D721Med (cell line): ENCODE data around the gene SPA17.
A peak's percentile ranks its signal among the peaks of the same experiment; 100 is the strongest.

Experiments
- DNase-seq: peaks from one replicate; pipeline ENCODE4 v3.0.0; 2011; ENCODE audit warnings: low spot score; ENCODE audit not compliant: insufficient read length
- FAIRE-seq: peaks from 2 replicates; lab custom pipeline; 2011; peaks lifted over from hg19 to GRCh38; lab: Jason Lieb, UNC
- TF ChIP-seq, protein P1 (sequence below): IDR thresholded peaks from 2 replicates; pipeline ENCODE4 v1.5.1; 2012; ENCODE audit warnings: mild to moderate bottlenecking, control low read depth; ENCODE audit not compliant: insufficient read depth; ENCODE audit errors: missing control alignments

SPA17 gene

DNA sequence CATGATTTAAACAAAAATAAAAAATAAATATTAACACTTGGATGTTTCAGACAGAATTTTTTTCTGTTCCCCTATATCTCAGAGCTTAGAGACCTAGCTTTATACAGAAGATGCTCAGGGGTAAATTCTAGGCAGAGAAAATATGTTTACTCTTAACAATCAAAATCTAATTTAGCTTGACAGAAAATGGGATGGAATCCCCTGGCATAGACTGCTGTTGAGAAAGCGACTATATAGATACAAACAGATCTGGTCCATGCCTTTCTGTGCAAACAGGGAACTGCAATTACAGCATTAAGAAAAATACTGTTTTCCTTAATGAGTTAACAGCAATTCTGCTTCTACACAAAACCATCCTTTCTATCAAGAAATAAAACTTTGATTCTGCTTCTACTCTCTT, 14.7 kb upstream of the SPA17 start:
- FAIRE-seq = no peak
- TF ChIP-seq, protein P1, sequence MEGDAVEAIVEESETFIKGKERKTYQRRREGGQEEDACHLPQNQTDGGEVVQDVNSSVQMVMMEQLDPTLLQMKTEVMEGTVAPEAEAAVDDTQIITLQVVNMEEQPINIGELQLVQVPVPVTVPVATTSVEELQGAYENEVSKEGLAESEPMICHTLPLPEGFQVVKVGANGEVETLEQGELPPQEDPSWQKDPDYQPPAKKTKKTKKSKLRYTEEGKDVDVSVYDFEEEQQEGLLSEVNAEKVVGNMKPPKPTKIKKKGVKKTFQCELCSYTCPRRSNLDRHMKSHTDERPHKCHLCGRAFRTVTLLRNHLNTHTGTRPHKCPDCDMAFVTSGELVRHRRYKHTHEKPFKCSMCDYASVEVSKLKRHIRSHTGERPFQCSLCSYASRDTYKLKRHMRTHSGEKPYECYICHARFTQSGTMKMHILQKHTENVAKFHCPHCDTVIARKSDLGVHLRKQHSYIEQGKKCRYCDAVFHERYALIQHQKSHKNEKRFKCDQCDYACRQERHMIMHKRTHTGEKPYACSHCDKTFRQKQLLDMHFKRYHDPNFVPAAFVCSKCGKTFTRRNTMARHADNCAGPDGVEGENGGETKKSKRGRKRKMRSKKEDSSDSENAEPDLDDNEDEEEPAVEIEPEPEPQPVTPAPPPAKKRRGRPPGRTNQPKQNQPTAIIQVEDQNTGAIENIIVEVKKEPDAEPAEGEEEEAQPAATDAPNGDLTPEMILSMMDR = no peak
- DNase-seq = no peak

DNA sequence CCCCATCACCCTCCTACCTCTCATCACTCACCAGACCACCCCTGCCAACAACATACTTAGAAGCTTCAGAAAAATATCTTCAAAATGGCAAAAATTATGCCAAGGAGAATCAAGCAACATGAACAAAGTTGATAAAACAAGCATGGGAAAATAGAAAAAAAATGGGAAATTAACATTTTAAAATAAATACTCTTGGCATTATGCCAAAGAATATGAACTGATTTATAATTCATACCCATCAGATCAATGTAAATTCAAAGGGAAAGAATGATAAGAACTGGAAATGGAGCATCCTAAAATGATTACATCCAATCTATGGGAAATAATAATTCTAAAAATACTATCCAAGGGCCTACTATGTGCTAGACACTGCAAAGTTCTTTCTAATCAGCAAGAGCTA, 12.2 kb upstream of the SPA17 start:
- FAIRE-seq (no peak), DNase-seq (no peak)
- TF ChIP-seq, protein P1 = no peak

DNA sequence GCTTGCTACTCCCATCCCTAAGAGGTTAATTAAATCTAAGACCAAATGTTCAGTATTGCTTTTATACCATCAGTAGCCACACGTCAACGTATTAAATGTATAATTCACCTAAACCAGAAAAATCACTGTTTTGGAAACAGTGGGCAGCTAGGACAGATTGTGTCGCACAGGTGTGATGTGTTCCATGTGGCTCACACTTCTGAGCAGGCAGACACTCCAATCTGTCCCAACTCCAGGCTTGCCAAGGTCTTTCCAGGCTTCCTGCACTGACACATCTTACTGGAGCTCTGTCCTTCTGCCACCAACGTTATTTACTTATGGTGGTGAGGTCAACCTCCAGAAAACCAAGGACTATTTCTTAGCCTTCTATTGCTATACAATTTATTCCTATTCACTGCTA, 11.6 kb upstream of the SPA17 start:
- TF ChIP-seq, protein P1 = no peak
- no peak for FAIRE-seq
- DNase-seq = no peak

DNA sequence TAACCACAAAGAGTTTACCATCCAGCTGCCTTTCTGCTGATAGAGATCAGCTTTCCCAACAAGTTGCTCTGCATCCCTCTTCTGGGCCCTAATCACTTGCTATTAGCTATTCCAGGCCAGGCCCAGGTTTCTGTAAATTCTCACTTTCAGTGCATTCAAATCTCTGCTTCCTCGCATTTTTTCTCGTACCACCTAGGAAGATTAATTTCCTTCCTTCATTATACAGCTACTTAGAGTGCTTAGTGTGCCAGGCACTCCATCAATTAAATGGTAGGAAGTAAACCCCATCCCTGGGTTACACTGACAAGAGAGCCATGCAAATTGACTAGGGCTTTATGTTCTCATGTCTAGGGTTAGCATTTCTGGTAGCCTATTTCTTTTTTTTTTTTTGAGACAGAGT, 9.8 kb upstream of the SPA17 start:
- DNase-seq (no peak), FAIRE-seq (no peak)
- TF ChIP-seq, protein P1 = no peak

DNA sequence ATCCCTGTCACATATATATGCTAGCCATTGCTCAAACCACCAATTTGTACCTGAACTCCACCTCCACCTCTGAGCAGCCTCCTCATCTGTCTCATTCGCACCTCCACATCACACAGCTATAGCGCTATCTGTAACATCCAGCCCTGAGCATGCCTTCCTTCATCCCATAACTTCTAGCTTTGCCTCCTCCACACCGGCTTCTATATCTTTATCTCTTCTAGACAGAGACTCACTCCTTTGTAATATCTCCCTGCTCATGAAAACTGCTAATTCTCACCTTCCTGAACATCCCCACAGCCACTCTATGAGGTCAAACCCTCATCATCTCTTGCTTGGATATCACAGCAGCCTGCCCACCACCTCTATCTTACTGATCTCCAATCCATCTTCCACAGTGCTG, 6.1 kb upstream of the SPA17 start:
- FAIRE-seq (no peak), DNase-seq (no peak)

DNA sequence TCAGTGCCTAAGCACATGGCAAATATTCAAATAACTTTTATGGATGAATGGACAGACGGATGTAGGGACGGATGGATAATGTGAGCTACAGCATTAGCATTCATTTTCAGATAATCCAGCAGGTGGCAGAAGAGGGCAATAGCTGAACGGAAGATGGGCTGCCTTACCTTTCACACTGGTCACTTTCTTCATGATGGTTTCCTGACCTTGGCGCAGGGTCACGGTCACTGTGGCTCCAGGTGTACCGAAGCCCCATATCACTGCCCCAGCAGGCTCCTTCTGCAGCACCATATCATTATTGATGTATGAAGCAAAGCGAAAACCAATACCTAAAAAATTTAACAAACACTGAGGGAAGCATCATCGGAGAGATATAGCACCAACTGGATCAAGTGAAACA, 4.5 kb upstream of the SPA17 start:
- FAIRE-seq (no peak), DNase-seq (peak; percentile 51)
- TF ChIP-seq, protein P1 = peak; percentile 87

More for the DNA sequence above, 6.1 kb upstream of the SPA17 start:
- TF ChIP-seq, protein P1 = no peak

DNA sequence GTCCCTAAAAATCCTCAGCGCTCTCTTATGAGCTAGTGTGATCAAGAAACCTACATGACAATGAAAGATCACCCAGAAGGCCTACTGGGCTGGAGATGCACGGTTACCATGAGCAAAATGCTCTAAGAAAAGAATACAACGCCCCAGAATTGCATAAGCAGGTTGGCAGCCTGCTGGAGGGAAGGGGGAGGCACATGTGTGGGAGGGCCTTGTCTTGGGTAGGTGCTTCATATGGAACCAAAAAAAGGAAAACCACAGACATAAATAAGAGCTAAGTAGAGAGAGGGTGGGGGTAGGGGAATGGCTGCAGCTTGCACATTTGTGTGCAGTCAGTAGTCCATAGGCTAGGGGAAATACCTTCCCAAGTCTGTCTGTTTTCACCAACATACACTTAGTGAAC, 3.0 kb upstream of the SPA17 start:
- FAIRE-seq = no peak
- DNase-seq = no peak
- TF ChIP-seq, protein P1 = no peak
